NCI-H524 treated with DMSO at 0.1 percent for 48 hours (cell line): ENCODE results near the gene CREB5.

Source experiments
- DNase-seq: peaks from one replicate; lab custom pipeline; 2025; lab: John Stamatoyannopoulos, UW

The CREB5 gene

DNA sequence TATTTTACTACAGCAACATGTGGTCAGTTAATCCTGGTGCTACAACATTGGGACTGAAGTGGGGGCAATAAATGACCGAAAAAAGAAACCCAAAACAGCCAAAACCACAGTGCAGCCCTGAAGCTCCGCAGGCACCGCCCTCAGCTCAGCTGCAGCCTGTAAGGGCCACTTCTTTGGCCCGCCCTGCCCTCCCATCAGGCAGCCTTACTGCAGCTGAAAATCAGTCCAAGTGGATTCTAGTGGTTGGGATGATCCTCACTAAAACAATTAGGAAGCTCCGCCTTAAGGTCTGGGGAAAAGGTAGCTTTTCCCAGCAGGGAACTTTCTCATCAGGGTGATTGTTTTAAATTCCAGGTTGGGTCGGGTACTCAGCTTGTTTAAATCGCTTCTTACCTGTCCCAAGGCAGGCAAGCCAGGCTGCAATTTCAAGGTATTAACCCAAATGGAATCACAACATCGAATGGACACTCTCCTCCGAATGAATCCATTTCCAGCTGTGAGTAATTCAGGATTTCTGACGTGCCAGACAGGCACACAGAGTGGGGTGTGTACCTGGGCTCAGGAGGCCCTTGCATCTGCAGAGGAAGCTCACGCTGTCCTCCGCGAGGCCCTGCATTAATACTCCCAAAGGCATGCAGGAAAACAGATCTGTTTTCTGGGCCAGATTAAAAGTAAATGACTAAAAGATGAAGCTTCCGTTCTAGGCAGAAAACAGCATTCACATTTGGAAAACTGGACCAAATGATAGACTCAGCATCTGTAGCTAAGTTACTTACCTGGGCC lies 104.3 kb downstream of the CREB5 start:
- DNase-seq = peak; percentile 33

DNA sequence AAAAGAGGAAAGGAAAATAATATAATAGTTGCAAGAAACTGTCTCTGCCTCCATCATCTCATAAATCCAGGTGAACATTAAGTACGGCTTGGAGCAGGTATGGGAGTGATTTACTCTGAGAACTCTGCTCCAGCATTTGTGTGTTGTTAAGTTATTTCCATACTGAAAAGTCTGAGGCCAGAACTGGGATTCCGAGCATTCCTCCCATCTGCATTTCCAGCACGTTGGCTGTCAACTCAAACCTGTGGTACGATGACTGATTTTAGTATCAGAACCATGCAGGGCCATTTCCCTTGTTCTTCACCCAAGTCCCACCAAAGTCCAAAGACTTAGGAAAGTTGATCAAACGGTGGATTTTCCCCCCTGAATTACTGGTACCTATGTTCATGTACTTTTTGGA lies 104.9 kb downstream of the CREB5 start:
- no peak for DNase-seq

DNA sequence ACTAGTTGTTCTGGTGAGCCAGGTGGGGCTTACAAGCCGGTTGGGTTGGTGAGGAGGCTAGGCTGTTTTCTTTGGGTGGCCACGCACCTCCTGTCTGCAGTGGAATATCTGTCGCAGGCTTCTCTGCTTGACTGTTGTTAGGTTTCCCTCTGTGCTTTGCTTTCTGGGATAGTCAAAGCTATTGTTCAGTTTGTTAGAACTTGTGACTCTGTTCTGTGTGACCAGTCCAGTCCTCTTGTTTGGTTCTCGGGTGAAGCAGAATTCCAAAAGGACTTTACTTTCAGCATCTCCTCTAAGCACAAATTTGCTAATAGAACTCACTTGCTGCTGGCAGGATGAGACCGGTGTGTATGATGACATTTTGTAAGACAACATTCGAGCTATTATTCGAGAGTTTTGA lies 105.3 kb downstream of the CREB5 start:
- no peak for DNase-seq

DNA sequence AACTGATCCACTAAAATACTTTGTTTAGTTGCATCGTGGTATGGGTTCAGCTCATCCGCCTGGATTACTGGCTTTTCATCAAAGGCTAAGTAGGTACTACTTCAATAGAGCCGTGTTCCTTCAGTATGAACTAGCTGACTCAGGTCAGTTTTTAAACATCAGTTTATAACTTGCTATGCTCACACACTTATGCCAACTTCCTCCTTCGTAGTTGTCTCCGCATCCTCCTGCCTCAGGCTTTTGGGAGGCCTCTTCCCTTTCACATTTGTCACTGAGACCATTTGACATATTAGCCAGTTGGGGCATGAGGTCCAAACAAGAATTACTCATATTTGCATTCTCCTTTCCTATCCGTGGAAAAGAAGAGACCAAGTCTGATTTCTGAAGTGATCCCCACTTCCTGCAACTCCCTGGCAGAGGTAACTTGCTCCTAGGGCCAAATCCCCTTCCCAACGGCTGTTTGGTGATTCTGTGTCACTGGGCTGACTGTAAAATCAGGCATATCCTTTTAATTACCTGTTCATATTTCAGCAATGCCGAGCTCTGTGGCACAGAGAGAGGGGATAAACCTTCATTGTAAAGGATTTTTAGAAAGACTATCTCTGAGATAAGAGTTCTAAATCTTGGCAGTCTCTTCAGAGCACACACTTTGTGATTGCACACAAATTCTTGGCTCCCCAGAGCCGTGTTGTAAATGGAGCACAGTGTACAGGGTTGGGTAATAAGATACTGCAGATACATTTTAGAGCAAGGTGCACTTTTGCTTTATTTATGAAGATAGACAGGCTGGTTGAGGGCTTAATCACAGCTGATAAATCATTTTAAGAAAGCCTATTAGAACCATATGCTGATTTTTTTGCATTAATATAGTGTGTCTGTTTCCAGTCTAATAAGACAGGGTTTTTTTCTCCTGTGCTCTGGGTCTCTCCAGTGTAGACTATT lies 108.0 kb downstream of the CREB5 start:
- DNase-seq = peak; percentile 49

DNA sequence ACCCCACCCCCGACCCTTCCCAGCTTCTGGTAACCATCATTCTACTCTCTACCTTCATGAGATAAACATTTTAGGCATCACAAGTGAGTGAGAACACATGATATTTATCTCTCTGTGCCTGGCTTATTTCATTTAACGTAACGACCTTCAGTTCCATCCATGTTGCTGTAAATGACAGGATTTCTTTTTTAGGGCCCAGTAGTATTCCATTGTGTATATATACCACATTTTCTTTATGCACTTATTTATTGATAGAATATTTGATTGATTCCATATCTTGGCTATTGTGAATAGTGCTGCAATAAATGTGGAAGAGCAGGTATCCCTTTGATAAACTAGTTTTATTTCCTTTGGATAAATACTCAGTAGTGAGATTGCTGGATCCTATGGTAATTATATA lies 112.7 kb downstream of the CREB5 start:
- DNase-seq = no peak

DNA sequence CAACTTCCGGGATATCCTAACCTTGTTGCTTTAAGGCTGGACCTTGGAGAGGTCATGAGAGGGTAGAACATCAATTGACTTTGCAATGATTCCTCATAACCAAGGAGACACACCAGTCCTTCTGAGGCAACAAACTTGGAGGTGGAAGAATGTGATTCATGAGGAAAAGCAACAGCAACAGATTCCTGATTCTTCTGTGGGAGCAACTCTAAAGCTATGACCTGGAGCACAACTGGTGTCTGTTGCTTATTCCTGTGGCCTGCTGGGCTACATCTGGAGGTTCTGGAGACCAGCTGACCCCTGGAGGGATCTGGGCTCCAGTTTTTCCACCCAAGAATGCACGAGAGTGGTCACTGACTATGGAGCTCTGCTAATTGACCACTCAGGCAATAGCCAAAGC lies 116.6 kb downstream of the CREB5 start:
- DNase-seq = no peak

DNA sequence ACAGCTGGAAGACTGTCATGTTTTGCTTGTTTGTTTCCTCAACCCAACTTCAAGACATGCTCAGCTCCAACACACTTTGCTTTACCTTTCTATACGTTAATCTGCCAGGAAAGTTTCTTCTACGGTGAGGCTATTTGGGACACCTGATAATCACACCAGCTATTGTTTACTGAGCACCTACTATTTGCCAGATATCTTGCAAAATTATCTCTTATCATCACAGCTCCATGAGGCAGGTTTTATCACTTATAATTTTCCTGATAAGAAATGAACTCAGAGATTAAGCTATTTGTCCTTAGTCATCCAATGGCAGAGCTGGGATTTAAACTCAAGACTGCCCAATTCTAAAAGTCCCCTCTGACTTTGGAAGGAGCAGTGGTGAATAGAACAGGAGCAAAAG lies 117.4 kb downstream of the CREB5 start:
- no peak for DNase-seq

DNA sequence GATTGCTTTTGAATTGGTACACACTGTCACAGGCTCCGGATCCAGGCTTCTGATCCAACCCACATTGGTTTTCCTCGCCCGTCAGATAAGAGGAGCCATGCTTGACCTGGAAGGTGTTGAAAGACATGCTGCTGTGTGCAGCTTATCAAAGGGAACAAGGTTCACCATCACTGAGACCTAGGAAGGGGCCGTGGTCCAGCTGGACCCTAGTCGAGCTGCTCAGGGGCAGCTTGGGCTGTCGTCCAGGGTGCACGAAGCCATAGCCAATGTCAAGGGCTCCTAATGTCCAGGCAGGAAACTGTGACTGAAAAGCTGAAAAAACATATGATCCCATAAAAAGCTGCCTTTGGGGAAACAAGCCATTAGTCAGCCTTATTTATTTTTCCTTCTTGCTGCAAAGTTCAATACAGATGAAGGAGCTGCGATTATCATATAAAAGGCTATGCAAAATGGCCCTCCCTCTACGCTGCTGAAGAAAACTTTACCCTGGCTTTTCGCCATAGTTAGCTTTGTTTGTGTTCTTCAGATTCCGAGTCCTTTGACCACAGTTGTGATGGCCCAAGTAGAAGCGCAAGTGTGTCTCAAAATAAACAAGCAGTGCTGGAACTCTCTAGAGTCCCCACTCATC lies 118.0 kb downstream of the CREB5 start:
- DNase-seq = no peak

DNA sequence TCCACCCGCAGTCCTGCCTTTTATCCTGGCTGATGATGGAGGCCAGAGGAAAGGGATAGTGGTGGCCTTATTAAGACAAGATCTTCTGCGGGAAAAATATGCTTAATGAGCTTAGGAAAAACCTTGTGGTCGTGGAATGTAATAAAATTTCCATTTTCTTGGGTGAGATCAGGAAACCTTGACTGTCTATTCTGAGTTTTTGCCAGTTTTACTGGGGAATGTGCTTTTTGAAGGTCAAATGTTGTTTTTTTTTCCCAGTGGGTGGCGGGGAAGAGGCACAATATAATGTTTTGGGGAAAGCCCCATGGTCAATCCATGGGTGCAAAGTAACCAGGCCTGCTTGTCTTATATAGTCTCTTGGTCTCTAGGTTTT lies 118.5 kb downstream of the CREB5 start:
- no peak for DNase-seq

DNA sequence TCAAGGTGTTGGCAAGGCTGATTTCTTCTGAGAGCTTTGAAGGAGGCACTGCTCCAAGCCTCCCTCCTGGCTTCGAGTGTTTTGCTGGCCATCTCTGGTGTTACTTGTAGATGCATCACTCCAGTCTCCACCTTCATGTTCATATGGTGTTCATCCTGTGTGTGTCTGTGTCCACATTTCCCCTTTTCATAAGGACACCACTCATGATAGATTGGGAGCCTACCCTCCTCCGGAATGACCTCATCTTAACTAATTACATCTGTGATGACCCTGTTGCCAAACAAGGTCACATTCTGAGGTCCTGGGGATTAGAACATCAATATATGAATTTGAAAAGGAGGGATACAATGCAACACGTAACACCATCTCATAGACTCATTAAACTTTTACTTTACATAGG lies 119.0 kb downstream of the CREB5 start:
- no peak for DNase-seq

DNA sequence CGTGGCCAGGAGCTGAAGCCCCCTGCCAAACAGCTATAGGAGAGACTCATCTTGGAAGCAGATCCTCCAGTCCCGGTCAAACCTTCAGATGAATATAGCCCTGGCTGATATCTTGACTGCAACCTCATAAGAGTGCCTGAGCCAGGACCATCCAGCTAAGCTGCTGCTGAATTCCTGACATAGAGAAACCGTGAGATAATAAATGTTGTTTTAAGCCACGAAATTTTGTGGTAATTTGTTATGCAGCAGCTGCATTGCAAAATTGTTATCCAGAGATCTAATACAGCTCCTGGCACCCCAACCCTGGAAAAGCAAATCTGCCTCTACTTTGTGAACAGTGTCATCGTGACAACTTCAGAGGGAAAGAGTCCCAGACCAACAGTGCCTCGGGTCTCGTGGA lies 119.9 kb downstream of the CREB5 start:
- no peak for DNase-seq

DNA sequence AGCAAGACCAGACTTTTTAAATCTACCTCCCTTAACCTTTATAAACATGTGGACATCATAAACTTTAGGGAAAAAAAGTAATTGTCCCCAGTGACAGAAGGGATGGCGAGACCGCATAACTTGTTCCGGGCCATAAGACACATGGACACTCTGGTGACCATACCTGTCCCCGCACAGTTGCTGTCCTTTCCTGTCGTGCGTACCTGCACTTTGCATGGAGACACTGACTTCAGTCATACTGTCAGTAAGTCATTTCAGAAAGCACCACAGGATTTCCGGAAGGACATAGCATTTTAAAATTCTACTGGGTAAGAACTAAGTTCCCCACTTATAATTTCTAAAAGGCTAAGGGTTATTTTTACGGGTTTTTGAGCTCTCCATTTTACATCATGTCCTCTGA lies 120.9 kb downstream of the CREB5 start:
- no peak for DNase-seq

DNA sequence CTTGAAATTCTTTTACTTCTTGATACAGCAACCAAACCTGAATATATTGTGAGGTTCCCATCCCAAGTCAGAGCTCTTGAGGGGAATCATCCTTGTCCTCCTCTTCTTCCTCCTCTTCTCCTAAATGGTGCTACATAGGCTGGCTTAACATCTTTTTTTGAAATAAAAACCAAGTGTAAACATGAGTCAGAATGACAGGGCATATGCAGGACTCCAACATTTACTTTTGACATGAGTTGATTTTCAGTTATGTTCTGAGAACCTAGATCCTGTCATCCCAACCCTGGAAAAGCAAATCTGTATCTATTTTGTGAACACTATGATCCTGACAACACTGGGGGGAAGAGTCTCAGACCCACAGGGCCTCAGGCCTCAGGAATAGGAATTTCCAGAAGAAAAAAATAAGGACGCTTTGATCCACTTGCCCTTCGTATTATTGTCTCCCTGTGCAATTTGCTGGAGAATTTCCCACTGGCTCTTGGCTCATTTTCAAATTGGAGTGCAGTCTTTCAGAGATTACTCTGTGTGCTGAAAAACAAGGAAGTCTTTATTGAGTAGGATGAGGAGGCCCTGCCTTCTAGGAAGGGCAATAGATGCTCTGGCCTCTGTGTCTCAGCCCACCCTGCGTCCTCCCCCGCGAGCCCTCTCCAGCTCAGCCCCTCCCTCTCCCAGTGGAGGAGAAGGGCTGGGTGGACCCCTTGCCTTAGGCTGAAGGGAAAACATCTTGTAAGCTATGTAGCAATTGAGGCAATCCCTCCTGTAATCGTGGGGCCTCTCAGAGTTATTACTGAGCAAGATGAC lies 121.6 kb downstream of the CREB5 start:
- DNase-seq = no peak

DNA sequence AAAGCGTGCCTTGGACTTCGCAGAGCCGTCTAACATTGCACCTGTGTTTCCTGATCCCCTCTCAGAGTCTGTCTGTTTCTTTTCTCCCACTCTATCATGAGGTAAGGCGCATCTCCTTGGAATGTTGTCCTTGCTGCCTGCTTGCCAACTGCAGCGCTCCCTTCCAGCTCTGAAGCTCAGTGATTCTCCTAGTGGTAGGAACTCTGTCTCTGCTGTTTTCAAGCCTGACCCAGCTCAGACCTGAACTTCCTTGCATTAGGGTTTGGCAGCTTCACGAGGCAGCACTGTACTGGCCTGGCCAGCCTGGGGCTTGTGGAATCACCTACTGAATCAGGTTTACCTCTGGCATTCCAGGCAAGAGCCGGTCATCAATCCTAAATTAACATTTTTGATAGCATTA lies 123.9 kb downstream of the CREB5 start:
- no peak for DNase-seq

DNA sequence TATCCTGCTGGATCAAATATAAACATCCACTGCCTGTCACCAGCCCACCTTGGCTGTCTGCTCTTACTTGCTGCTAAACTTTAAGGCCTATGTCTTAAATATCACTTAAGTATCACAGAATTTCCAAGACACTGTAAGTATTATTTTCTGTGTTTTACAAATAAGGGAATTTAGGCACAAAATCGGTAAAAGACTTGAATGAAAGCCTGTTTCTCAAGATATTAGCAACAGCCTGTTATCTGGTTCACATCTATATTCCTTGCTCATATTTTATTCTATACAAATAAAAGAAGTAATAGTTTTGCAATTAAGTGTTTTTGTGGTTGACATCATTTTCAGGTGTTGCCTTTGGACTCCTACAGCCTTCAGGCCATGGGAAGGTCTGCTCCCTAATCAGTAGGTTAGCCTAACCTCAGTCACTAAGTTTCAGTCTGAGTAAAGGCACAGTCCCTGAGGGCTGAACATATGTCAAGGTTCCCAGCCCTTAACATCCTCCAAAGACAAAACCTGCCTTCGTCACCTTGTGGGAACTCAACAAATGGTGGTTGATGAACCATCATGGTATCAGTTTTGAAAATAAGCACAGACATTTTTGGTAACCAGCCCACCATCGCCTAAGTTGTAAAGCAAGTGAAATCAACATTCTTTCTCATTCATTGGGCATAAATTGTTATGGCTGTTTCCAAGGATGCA lies 127.1 kb downstream of the CREB5 start:
- no peak for DNase-seq

DNA sequence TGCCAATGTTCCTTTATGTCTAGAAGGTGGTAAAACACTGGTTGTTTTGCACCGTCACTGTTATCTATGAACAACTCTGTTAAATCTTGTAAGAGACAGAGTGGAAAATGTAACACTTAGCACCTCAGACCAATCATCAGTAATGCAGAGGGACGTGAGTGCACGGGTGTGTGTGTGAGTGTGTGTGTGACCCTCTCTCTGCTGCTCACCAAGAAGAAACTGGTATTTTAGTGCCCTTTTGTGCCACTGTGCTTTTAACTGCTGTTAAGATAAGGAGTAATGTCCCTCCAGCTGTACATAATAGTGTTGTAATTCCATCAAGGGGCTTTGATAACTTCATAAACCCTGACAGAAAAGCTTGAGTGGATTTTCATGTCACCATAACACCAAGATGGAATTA lies 130.1 kb downstream of the CREB5 start:
- DNase-seq = peak; percentile 76

DNA sequence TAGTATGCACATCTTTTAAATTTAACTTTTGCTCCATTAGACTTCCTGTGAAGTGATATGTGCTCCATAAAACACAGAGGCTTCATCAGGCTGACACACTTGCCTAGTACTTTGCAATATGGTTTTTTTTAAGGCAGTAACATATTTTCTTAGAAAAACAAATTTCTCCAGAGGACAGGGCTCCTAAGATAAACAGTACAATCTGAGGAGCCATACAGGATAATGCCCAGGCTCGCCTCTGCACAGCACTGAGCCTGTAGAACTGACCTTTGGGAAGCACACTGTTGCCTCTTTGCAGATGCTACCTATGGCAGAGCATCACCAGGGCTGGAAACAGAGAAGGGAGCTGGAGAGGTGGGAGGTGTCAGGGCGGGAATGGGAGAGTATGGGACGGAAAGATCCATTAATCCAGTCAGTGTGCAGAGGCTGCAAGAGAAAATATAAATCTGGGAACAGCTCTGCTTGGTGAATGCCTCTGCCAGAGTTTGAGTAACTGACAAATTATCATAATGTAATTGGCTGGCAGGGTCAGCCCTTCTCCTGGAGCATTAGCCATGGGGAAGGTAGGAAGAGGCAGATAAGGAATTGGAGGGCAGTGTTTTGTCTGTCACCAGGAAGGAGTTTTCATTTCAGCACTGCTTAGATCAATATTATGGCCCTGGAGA lies 132.3 kb downstream of the CREB5 start:
- no peak for DNase-seq

DNA sequence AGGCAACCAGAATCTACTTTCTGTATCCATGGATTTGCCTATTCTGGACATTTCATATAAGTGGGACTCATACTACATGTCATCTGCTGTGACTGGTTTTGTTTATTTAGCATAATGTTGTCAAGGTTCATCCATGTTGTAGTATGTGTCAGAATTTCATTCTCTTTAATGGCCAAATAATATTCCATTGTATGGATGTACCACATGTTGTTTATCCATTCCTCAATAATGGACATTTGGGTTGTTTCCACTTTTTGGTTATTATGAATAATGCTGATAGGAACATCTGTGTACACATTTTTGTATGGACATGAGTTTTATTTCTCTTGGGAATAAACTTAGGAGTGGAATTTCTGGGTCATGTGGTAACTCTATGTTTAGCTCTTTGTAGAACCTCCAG lies 133.7 kb downstream of the CREB5 start:
- DNase-seq = no peak

DNA sequence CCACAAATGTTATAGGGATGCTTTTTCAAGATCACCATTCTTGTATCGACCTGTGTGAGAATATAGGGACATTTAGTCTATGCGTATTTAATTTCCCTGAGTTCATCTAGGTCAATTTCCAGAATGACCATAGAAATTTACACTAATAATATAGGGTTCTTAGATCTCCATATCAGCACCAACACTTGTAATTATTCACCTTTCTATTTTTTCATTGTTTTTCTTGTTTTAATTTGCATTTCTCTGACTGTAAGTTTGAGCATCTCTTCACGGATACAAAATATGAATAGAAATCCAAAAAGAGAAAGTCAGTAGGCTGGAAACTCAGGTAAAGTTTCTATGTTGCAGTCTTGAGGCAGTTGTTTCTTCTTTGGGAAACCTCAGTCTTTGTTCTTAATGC lies 134.8 kb downstream of the CREB5 start:
- no peak for DNase-seq

DNA sequence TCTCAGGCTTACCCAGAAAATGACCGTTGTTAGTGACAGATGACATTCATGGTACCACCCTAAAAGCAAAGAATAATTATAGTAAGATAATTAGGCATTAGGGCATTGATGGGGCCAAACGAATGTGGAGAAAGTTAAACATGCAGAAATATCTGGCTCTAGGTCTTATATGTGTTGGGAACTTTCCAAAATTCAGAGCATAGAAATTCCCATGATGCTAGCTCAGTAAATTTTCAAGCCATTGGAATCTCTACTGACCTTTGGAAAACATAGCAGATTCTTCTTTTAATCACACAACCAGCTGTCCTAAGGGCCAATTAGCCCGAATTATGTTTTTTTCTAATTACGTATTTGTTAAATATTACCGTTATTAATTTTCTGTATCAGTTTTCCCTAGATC lies 136.1 kb downstream of the CREB5 start:
- no peak for DNase-seq

DNA sequence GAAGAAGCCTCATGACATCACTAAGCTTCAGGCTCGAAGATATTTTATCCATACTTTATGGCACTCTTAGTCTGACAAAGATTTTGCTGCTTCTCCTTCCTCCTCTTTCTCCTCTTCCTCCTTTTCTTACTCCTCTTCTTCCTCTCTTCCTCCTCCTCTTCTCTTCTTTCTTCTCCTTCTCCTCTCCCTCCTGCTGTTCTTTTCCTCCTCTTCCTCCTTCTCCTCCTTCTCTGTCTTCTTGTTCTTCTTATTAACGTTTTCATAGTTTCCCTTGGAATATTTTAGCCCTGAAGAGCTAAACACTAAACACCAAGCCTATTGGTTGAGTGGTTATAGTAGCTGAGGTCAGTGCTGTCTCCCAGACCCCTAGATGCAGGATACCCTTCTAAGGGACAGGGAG lies 137.7 kb downstream of the CREB5 start:
- no peak for DNase-seq
